HepG2 (cell line): ENCODE results near the gene NOTUM. TPM values are rescaled to one million over a fixed set of nuclear protein-coding genes. Genes with fewer than 3 reads are reported as not detected.

Experiments
- ATAC-seq: fragments of 200-7000 bp; cut with Tn5 transposase; 3 replicates; pipeline ENCODE4 v1.9.1; 2020; ENCODE audit warnings: mild to moderate bottlenecking, moderate library complexity
- BruUV-seq: library from RNA; stranded (reverse); fragments of 400-500 nt; replicated peaks from 2 replicates; lab custom pipeline; 2021; lab: Mats Ljungman, UMichigan
- CTCF ChIA-PET: fragments of 300-600 bp; formaldehyde crosslinking; extraction: SDS; loops from one replicate; lab custom pipeline; 2021; ENCODE audit warnings: low total read pairs, inconsistent platforms, low intra/inter-chr PET ratio; lab: Yijun Ruan, JAX
- POLR2A ChIA-PET: fragments of 350-600 bp; sonication (Branson Sonifier 250); formaldehyde crosslinking; loops from one replicate; lab custom pipeline; 2020; ENCODE audit warnings: antibody characterized with exemption, inconsistent platforms; lab: Yijun Ruan, JAX
- DNase-seq: peaks from one replicate; pipeline ENCODE4 v3.0.0-alpha.2; 2015; ENCODE audit warnings: low spot score
- FAIRE-seq: peaks from 3 replicates; lab custom pipeline; 2011; peaks lifted over from hg19 to GRCh38; lab: Jason Lieb, UNC
- H2AFZ ChIP-seq: one replicate; pipeline ENCODE4 v1.6.1; 2011; ENCODE audit warnings: low read length, inconsistent platforms
- H3K27ac ChIP-seq: fragments of 300-600 bp; 3 replicates; pipeline ENCODE4 v1.8.0; 2011; ENCODE audit warnings: mixed run types, mild to moderate bottlenecking, mixed read lengths, low read length, inconsistent platforms; ENCODE audit not compliant: insufficient read depth; ENCODE audit errors: extremely low read length
- H3K27me3 ChIP-seq, 2 experiments: fragments of 200-600 bp in 1 of 2; 2 replicates in 1 of 2; 3 replicates in 1 of 2; pipeline versions ENCODE4 v1.6.0 to v1.8.0; 2011; ENCODE audit warnings: low read length in 2 of 2, mild to moderate bottlenecking in 2 of 2, moderate library complexity in 2 of 2, inconsistent platforms in 1 of 2; ENCODE audit not compliant: insufficient read depth in 2 of 2, control insufficient read depth in 1 of 2
- H3K36me3 ChIP-seq, 2 experiments: fragments of 200-600 bp in 1 of 2; replicated peaks in 1 of 2; 2 replicates in 1 of 2; 3 replicates in 1 of 2; pipeline versions ENCODE4 v1.5.1 to v1.8.0; 2011; ENCODE audit warnings: low read length in 2 of 2, inconsistent platforms in 1 of 2; ENCODE audit not compliant: insufficient read depth in 2 of 2, control insufficient read depth in 1 of 2
- H3K4me1 ChIP-seq: 2 replicates; pipeline ENCODE4 v1.5.1; 2012; ENCODE audit warnings: low read length, inconsistent platforms; ENCODE audit not compliant: insufficient read depth
- H3K4me2 ChIP-seq: 2 replicates; pipeline ENCODE4 v1.6.0; 2011; ENCODE audit warnings: low read depth, low read length, inconsistent platforms
- H3K4me3 ChIP-seq, 3 experiments: fragments of 200-600 bp in 1 of 3; sonication (generic), shearing (Covaris generic) in 1 of 3; replicated peaks in 1 of 3; 2 replicates each; pipeline ENCODE4 v1.5.1; 2011 to 2016; ENCODE audit warnings: low read length in 3 of 3, inconsistent platforms in 2 of 3, low read depth in 2 of 3, mild to moderate bottlenecking in 2 of 3, control low read depth in 1 of 3, mixed read lengths in 1 of 3; ENCODE audit not compliant: insufficient read depth in 1 of 3
- H3K79me2 ChIP-seq: one replicate; pipeline ENCODE4 v1.6.1; 2011; ENCODE audit warnings: low read length, inconsistent platforms; ENCODE audit not compliant: insufficient read depth
- H3K9ac ChIP-seq: 2 replicates; pipeline ENCODE4 v1.6.0; 2011; ENCODE audit warnings: mild to moderate bottlenecking, low read depth, low read length, inconsistent platforms; ENCODE audit not compliant: insufficient read depth
- H3K9me3 ChIP-seq: 2 replicates; pipeline ENCODE4 v1.5.1; 2012; ENCODE audit warnings: mild to moderate bottlenecking, low read length
- H4K20me1 ChIP-seq: 2 replicates; pipeline ENCODE4 v1.6.0; 2011; ENCODE audit warnings: inconsistent platforms, mild to moderate bottlenecking, low read length, moderate library complexity; ENCODE audit not compliant: insufficient read depth
- CCAR2 ChIP-seq: fragments of 200-400 bp; formaldehyde crosslinking; optimal IDR thresholded peaks from 2 replicates; pipeline ENCODE3; 2018; ENCODE audit warnings: low read depth, mild to moderate bottlenecking, low read length, moderate library complexity
- FOSL2 ChIP-seq: sonication (generic); formaldehyde crosslinking; IDR thresholded peaks from 2 replicates; pipeline ENCODE4 v1.4.0; 2020; ENCODE audit warnings: missing genetic modification reagents
- FOXO1 ChIP-seq: sonication (generic); formaldehyde crosslinking; IDR thresholded peaks from 2 replicates; pipeline ENCODE4 v1.4.0; 2020; ENCODE audit warnings: missing genetic modification reagents
- HIC2 ChIP-seq: sonication (generic); formaldehyde crosslinking; IDR thresholded peaks from 2 replicates; pipeline ENCODE4 v1.9.0; 2022; ENCODE audit warnings: low read depth, missing genetic modification reagents
- JARID2 ChIP-seq: sonication (generic); formaldehyde crosslinking; IDR thresholded peaks from 2 replicates; pipeline ENCODE4 v1.8.1; 2023; ENCODE audit warnings: missing genetic modification reagents, inconsistent platforms; ENCODE audit not compliant: insufficient replicate concordance
- JUNB ChIP-seq: sonication (generic); formaldehyde crosslinking; IDR thresholded peaks from 2 replicates; pipeline ENCODE4 v1.8.0; 2022; ENCODE audit warnings: missing genetic modification reagents, mild to moderate bottlenecking, borderline replicate concordance
- NFATC3 ChIP-seq: sonication (generic); formaldehyde crosslinking; IDR thresholded peaks from 2 replicates; pipeline ENCODE4 v1.5.1; 2020; ENCODE audit warnings: mild to moderate bottlenecking, missing genetic modification reagents
- NR2F1 ChIP-seq, 2 experiments: fragments of 450-650 bp in 1 of 2; formaldehyde crosslinking in 1 of 2; IDR thresholded peaks; 2 replicates each; pipeline versions ENCODE4 v1.5.0 to v1.6.1; 2016 to 2020; ENCODE audit warnings: mild to moderate bottlenecking in 1 of 2, missing compliant biosample characterization in 1 of 2, missing genetic modification reagents in 1 of 2, moderate library complexity in 1 of 2
- RFX3 ChIP-seq: IDR thresholded peaks from 2 replicates; pipeline ENCODE4 v1.6.1; 2016; ENCODE audit warnings: missing biosample characterization, missing genetic modification reagents
- SMYD3 ChIP-seq: sonication (generic); formaldehyde crosslinking; IDR thresholded peaks from 2 replicates; pipeline ENCODE4 v1.8.1; 2023; ENCODE audit warnings: mild to moderate bottlenecking, missing genetic modification reagents
- SOX13 ChIP-seq, 3 experiments: fragments of 450-650 bp in 1 of 3; sonication (generic) in 1 of 3; formaldehyde crosslinking in 1 of 3; IDR thresholded peaks in 2 of 3; conservative IDR thresholded peaks in 1 of 3; 2 replicates each; pipeline versions ENCODE4 v1.5.0 to v1.6.1; 2016 to 2020; ENCODE audit warnings: antibody characterized with exemption in 1 of 3, mild to moderate bottlenecking in 1 of 3, missing compliant biosample characterization in 1 of 3, missing genetic modification reagents in 1 of 3, moderate library complexity in 1 of 3
- SOX5 ChIP-seq: IDR thresholded peaks from 2 replicates; pipeline ENCODE4 v1.6.1; 2016; ENCODE audit warnings: borderline replicate concordance
- ZFP1 ChIP-seq: IDR thresholded peaks from 2 replicates; pipeline ENCODE4 v1.6.1; 2016
- ZNF136 ChIP-seq: sonication (generic); formaldehyde crosslinking; IDR thresholded peaks from 2 replicates; pipeline ENCODE4 v1.8.1; 2022; ENCODE audit warnings: low read depth, mild to moderate bottlenecking, moderate library complexity, missing genetic modification reagents
- ZNF367 ChIP-seq: sonication (generic); formaldehyde crosslinking; IDR thresholded peaks from 2 replicates; pipeline ENCODE4 v1.4.0; 2020; ENCODE audit warnings: missing genetic modification reagents, borderline replicate concordance
- ZNF513 ChIP-seq: sonication (generic); formaldehyde crosslinking; conservative IDR thresholded peaks from 2 replicates; pipeline ENCODE4 v1.5.0; 2020; ENCODE audit warnings: missing genetic modification reagents
- ZNF777 ChIP-seq: sonication (generic); formaldehyde crosslinking; IDR thresholded peaks from 2 replicates; pipeline ENCODE4 v1.4.0; 2020; ENCODE audit warnings: missing genetic modification reagents
- WGBS: methylation state at CpG from one replicate; pipeline ENCODE4 v1.1.6; 2017; ENCODE audit warnings: low lambda C conversion rate; 5-methylcytosine and 5-hydroxymethylcytosine counted together
- in situ Hi-C: cut with HindIII; loops from 2 replicates; pipeline ENCODE4 v1.10.0; 2017; ENCODE audit warnings: low pct_unique_long_range_greater_than_20kb; ENCODE audit not compliant: extremely low pct_ligation_motif_present
- intact Hi-C: fragments of 100-400 bp; cut with micrococcal nuclease; formaldehyde crosslinking; loops from one replicate; pipeline ENCODE4 v1.10.0; 2022; ENCODE audit not compliant: unreplicated experiment
- polyA plus RNA-seq, 8 experiments: library from polyadenylated mRNA; depleted of rRNA in 3 of 8; stranded (reverse) in 7 of 8; unstranded in 1 of 8; fragments of >200 nt; fragmentation: Illumina TruSeq in 4 of 8; extraction: Trizol in 4 of 8; gene quantifications; 2 replicates each; pipeline versions ENCODE4 v1.2.1 to v1.2.3, GENCODE V29; 2011 to 2016; ENCODE audit warnings: low read depth in 4 of 8, missing spikeins in 1 of 8, mixed read lengths in 1 of 8; ENCODE audit not compliant: insufficient read depth in 1 of 8
- total RNA-seq, 5 experiments: library from RNA; depleted of rRNA; stranded (reverse); fragments of >200 nt; fragmentation: Illumina TruSeq; extraction: Trizol; gene quantifications; 2 replicates each; pipeline ENCODE4 v1.2.3, GENCODE V29; 2016; ENCODE audit warnings: low read depth in 1 of 5
- TF ChIP-seq, protein P1 (sequence below): sonication (generic); formaldehyde crosslinking; IDR thresholded peaks from 2 replicates; pipeline ENCODE4 v1.4.0; 2020; ENCODE audit warnings: mild to moderate bottlenecking, missing genetic modification reagents, borderline replicate concordance

The NOTUM gene
- total and polyA plus RNA-seq, 2 of the 13 experiments (the other 11 are each of a cell fraction or from before 2014, with no cell fraction given): 150 to 160 TPM

GRCh38 chr17:81980122-81980521, 19.1 kb upstream of the NOTUM start:
- FAIRE-seq (no peak), DNase-seq (no peak), ATAC-seq (no peak)
- WGBS: 99% methylated on average over 4 of the region's 4 CpGs
- no peak overlapping the region for H2AFZ ChIP-seq
- H3K4me3 ChIP-seq: no peak overlapping the region
- peaks cover 9 to 30% of the 10 kb centered on the region in 2 experiments for H3K36me3 ChIP-seq
- H3K9me3 ChIP-seq: no peaks in the 10 kb centered on the region
- H3K79me2 ChIP-seq: peaks cover 26% of the 10 kb centered on the region
- ChIA-PET CTCF (interaction anchor here (5.6 kb wide), 1 partner anchor 20 kb away, joined by 25 read pairs; the partner anchor contains the start of gene NOTUM), POLR2A (interaction anchor here (1.0 to 14.1 kb wide), 5 partner anchors 9 to 43 kb away, joined by 4 to 382 read pairs (median 103); partner anchors contain the start of genes CENPX, LRRC45 and NOTUM)
- intact Hi-C loops: no loop called here
- in situ Hi-C loops: no loop called here
- no peak overlapping the region for H3K4me2 ChIP-seq
- H3K27ac ChIP-seq: peak overlapping the region; percentile 36
- H3K27me3 ChIP-seq: no peaks in the 10 kb centered on the region
- no peak overlapping the region for H3K9ac ChIP-seq
- TF ChIP-seq NR2F1 (CRISPR knock-in tag; IDR thresholded peaks at IDR 0.05) (no peak), ZFP1 (CRISPR knock-in tag) (no peak), RFX3 (no peak), HIC2 (CRISPR knock-in tag) (peak; percentile 64; the same call in 1 of the 2 replicates), SMYD3 (no peak), SOX13 (IDR thresholded peaks at IDR 0.05) (no peak), SOX13 (CRISPR knock-in tag; conservative IDR thresholded peaks at IDR 0.05 in 1 of 2, IDR thresholded peaks at IDR 0.05 in 1 of 2) (no peak), CCAR2 (no peak), JARID2 (CRISPR knock-in tag) (no peak), JUNB (no peak), SOX5 (CRISPR knock-in tag) (no peak), ZNF136 (CRISPR knock-in tag) (no peak), ZNF777 (CRISPR knock-in tag) (no peak), FOSL2 (CRISPR knock-in tag) (peak; percentile 87), FOXO1 (CRISPR knock-in tag) (no peak), ZNF513 (no peak), NFATC3 (CRISPR knock-in tag) (0 out of 2 replicates have a peak, but pooled peaks have one; percentile 27), ZNF367 (CRISPR knock-in tag) (no peak)
- TF ChIP-seq, protein P1, sequence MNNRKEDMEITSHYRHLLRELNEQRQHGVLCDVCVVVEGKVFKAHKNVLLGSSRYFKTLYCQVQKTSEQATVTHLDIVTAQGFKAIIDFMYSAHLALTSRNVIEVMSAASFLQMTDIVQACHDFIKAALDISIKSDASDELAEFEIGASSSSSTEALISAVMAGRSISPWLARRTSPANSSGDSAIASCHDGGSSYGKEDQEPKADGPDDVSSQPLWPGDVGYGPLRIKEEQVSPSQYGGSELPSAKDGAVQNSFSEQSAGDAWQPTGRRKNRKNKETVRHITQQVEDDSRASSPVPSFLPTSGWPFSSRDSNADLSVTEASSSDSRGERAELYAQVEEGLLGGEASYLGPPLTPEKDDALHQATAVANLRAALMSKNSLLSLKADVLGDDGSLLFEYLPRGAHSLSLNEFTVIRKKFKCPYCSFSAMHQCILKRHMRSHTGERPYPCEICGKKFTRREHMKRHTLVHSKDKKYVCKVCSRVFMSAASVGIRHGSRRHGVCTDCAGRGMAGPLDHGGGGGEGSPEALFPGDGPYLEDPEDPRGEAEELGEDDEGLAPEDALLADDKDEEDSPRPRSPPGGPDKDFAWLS: no peak
- peaks cover 72% of the 10 kb centered on the region for H3K4me1 ChIP-seq
- H4K20me1 ChIP-seq: no peaks in the 10 kb centered on the region
- BruUV-seq: no TSS peak
